ENCODE measurements around the gene FAM72D. TPM values are rescaled to one million over a fixed set of nuclear protein-coding genes. Genes with fewer than 3 reads are reported as not detected.
"Not testable (repeated sequence)": the region's sequence is repeated elsewhere in the genome, so short reads cannot be mapped to it uniquely, and the experiment has no call there.

The FAM72D gene
- polyA plus RNA-seq (ENCODE audit: insufficient read length): 1.8 TPM

GRCh38 chr1:145095284-145096057 is at the start of gene FAM72D, which contains the start of gene SRGAP2B:
FAM72D (plus strand) TSS chr1:145095974; CDS start chr1:145096848, 874 bp downstream.
SRGAP2B (minus strand) TSS chr1:145095328; CDS start chr1:145092901, 2,427 bp downstream.
- not testable (repeated sequence) for DNase-seq (ENCODE audit: low read depth)

DNA sequence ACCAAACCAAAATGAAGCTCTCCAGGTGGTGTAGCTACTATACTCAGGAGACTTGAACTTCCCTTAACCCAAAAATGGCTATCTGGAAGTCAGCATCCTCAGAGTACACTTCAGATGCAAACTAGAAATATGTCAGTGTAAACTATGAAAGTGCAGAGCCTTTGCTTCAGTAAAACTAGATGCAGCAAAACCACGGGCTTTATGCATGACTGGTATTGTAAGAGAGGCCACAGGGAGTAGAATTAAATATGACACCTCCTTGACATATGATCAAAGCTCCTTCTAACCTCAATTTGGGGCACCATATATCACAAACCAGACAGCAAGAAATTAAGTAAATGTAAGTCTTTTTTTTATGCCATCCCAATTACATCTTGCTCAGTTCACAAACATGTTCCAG is 48.2 kb upstream of the FAM72D start:
- DNase-seq (ENCODE audit: low read depth): not testable (repeated sequence)

GRCh38 chr1:145048181-145048856 is 47.5 kb upstream of the FAM72D start:
- DNase-seq (ENCODE audit: low read depth): not testable (repeated sequence)

GRCh38 chr1:145052019-145052776 is 43.6 kb upstream of the FAM72D start:
- DNase-seq (ENCODE audit: low read depth): not testable (repeated sequence)

GRCh38 chr1:145053428-145053827 is 42.3 kb upstream of the FAM72D start:
- not testable (repeated sequence) for DNase-seq (ENCODE audit: low read depth)

DNA sequence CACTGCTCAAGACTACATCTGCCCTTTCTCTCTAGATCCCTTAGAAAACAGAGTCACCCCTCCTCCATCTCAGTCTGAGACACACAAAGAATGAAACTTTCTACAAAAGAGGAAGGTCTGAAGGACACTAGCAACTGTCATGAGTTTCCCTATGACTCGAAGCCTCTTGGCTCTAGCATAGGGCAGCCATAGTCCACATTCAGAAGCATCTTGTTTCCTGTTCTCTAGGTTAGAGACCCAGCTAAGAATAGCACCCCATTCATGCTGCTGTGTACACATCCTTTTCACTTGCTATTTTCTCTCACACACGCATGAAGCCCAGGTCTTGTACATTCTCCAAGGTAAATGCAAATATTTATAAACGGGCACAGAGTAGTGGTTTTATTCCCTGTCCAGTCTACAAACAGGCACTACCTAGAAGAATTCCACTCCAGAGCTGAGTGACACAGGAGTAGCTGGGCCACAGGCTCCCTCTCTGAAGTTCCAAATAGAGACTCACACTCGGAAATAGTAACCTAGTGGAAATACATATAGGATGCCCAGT is 40.5 kb upstream of the FAM72D start:
- not testable (repeated sequence) for DNase-seq (ENCODE audit: low read depth)

- DNase-seq (ENCODE audit: low read depth): not testable (repeated sequence)
These were observed 37.6 kb upstream of the FAM72D start for GRCh38 chr1:145058184-145058583.

DNA sequence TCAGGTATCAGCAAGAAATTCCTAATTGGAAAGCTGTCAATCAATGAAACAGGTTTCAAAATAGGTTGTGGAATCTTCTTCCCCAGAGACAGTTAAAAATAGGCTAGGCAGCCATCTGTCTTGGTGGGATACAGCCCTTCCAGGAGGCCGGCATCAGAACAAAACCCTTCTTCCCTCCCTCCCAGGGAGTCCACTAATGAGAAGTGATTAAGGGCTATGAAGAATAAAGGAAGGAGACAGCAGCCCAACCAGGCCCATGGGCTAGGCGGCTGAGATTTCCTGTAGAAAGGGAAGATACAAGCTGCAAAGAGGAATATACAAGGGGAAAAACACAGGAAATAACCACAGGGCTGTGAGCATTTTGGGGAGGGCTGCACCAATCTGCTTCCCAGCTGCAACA is 32.5 kb upstream of the FAM72D start:
- DNase-seq (ENCODE audit: low read depth): not testable (repeated sequence)

DNA sequence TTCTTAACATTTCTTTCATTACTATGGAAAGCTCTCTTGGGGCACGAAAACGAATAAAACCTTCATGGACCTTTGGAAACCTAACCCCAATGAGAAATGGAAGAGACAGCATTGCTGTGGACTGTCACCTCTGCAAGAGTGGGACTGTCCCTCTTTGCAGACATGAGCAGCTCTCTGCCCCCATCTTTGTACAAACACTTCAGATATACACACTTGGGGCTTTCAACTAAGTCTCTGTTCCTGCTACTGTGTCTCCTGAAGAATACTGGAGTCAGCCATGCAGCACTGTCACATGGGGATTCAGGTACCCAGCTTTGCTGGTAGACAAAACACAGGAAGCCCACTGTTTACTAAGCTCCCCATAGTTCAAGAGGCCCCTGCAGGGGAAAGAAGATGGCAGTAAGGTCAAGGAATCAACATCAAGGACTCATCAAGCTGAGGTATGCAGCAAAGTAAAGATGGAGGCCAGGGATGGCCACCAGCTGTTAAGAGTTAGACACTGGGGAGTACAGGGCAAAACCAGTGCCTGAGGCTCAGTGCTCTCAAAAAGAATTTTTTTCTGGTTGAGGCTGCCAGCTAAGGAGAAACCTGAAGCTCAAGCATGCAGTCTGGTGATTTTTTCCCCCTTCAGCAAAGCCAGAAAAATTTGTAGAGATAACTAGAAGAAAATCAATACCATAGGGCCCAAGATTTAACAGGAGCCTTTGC is 31.7 kb upstream of the FAM72D start:
- not testable (repeated sequence) for DNase-seq (ENCODE audit: low read depth)

- not testable (repeated sequence) for DNase-seq (ENCODE audit: low read depth)
These were observed 30.5 kb upstream of the FAM72D start for GRCh38 chr1:145065194-145065826.

- not testable (repeated sequence) for DNase-seq (ENCODE audit: low read depth)
These were observed 29.3 kb upstream of the FAM72D start for GRCh38 chr1:145066486-145066885.

DNA sequence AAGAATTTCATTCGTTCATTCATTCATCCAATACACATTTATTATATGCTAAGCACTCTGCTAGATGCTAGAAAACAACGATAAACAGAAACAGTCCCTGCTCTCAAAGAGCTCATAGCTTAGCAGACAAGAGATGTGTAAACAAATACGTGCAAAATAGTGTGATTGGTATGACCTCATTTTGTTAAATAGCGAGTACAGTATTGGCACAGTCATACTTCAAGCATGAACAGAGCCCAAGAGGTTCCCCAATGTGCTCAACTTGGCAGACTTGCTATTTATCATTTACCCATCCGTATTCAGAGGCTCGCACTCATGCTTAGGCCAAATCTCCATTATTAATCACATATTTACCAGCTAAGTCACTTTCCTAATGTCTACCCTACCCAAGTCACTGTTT is 24.2 kb upstream of the FAM72D start:
- not testable (repeated sequence) for DNase-seq (ENCODE audit: low read depth)

GRCh38 chr1:145074021-145074559 is 21.7 kb upstream of the FAM72D start:
- DNase-seq (ENCODE audit: low read depth): not testable (repeated sequence)

GRCh38 chr1:145076877-145077276 is 18.9 kb upstream of the FAM72D start:
- DNase-seq (ENCODE audit: low read depth): not testable (repeated sequence)

DNA sequence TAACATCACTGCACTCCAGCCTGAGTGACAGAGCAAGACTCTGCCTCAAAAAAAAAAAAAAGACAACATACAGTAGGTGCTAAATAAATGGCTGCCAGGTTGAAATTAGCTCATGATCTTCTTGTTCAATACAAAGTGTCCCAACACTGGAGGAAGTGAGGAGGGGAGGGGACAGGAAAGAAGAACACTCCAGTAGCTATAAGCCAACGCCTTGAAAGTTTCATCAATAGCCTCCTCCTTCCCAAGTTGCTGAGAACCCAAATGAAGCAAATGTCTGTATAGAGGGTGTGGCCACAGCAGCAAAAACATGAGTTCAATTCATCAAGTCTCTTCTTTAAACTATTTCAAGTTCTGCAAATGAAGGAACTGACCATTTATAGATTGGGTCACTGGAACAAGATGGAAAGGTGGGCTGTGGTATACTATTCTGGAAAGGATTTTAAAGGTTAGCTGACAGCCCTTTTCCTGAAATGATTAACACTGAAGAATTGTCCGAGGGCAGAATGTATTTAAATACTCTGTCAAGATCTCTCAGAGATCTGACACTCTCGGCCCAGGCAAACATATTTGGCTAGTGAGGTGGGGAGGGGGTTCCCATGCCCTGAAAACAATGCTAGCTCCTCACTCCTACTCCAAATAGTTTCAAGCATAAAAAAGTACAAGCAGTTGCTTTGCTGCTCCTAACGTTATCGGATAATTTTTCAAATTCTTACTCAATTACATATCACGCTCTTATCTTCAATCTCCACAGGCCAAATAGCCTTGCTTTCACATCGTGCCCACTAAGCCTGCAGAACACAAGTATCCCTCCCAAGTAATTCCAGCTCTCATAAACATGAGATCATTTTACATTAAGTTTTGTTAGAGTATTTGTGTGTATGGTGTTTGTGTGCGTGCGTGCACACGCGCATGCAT is 17.6 kb upstream of the FAM72D start:
- not testable (repeated sequence) for DNase-seq (ENCODE audit: low read depth)

DNA sequence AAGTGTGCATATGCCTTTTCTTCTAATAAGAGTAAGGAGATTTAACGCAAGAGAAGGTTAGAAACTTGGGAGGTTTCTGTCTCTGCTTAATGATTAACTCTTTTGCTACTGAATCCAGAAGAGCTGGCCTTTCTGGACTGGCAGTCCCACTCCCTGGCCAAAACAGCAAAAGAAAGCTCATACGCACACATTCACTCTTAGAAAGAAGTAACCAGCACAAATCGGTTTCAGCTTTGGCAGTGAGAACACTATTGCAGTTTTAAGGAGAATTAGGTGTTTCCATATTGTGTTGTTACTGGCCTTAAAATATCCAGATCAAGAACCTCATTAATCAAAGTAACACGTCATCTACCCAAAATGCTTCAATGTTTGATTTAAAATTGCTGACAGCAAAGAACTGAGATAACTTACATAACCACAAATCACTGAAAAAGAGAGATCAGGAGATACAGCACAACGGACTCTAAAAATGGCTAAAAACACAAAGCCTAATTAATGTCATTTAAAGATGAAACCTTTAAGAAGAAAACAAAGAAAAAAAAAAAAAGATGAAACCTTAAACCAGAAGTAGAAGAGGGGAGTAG is 16.9 kb upstream of the FAM72D start:
- not testable (repeated sequence) for DNase-seq (ENCODE audit: low read depth)

- DNase-seq (ENCODE audit: low read depth): not testable (repeated sequence)
These were observed 16.0 kb upstream of the FAM72D start for GRCh38 chr1:145079737-145080136.

DNA sequence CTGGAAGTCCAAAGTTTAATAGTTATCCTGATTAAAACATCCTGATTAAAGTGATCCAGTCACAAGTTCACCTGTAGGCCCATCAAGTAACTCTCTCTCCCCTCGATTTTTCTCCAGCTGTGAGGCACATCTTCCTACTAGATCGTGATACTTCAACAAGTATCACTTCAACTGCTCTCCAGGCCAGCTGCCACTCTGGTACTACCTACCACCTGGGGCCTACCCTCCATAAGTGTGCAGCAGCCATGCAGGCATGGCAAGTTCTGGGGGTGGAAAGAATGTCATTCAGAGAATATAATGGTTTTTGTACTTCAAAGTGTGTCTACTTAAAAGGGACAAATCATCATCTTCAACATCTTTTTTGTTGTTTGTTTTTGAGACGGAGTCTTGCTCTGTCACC is 15.6 kb upstream of the FAM72D start:
- not testable (repeated sequence) for DNase-seq (ENCODE audit: low read depth)
